GM19238 (cell line): Measurements from ENCODE around the gene INHBB.
"Not testable (repeated sequence)": the region's sequence is repeated elsewhere in the genome, so short reads cannot be mapped to it uniquely, and the experiment has no call there.

Source experiments
- DNase-seq: peaks from one replicate; pipeline ENCODE4 v3.0.0; 2011; ENCODE audit warnings: low spot score; ENCODE audit not compliant: insufficient read length

The INHBB gene

DNA sequence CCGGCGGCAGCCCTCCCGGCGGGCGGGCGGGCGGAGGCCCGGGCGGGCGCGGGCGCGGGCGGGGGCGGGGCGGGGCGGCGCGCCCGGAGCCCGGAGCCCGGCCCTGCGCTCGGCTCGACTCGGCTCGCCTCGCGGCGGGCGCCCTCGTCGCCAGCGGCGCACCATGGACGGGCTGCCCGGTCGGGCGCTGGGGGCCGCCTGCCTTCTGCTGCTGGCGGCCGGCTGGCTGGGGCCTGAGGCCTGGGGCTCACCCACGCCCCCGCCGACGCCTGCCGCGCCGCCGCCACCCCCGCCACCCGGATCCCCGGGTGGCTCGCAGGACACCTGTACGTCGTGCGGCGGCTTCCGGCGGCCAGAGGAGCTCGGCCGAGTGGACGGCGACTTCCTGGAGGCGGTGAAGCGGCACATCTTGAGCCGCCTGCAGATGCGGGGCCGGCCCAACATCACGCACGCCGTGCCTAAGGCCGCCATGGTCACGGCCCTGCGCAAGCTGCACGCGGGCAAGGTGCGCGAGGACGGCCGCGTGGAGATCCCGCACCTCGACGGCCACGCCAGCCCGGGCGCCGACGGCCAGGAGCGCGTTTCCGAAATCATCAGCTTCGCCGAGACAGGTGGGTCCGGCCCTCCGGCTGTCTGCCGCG is at the start of gene INHBB:
Gene INHBB (plus strand): TSS at position 111 of the 641 bp plus-strand sequence. CDS start 53 bp downstream, at position 164.
- DNase-seq, result no peak

DNA sequence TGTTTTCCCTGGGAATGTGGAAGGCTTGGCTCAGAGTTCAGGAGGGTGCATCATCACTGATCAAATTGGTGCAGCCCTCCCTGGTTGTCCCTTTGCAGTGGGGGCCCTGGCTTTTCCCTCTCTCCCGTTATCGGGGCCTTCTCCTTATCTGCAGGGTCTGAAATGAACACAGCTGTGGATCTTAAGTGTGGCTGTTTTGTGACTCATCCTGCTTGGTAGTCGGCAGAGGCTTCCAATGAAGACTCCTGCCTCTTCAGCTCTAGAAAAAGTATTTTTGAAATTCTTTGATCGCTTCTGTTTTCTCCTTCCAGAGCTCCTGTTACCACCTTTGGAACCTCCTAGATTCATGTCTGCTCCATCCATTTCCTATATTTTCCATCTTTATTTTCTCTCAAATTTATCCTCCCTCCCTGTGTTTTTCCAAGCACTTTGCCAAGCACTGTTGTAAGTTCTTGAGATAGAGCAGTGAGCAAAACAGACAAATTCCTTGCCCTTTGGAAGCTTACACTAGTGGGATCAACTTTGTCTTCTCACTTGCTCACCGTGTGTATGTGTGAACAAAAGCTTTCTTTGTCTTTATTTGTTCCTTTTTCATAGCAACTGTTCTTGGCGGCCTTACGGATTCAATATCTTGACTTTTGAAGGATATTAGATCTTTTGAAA is 47.6 kb upstream of the INHBB start:
- no peak for DNase-seq

DNA sequence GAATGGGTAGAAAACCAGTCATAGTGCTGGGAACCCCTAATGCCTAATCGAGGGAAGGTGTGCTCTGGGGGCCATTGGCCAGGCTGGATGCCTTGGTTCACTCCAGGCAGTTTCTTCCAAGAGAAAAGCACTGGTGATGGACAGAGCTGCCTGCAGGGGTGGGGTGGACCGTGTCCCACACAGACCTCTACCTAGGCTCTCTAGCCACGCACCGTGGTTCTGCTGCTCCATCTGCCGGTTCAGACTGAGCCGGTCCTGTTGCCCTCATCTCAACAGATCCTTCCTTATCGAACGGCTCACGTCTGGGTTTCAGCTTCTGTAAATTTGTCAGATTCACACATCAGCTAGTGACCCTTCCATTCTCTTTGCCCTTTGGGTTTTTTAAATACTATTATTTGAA is 46.9 kb upstream of the INHBB start:
- DNase-seq, result no peak

DNA sequence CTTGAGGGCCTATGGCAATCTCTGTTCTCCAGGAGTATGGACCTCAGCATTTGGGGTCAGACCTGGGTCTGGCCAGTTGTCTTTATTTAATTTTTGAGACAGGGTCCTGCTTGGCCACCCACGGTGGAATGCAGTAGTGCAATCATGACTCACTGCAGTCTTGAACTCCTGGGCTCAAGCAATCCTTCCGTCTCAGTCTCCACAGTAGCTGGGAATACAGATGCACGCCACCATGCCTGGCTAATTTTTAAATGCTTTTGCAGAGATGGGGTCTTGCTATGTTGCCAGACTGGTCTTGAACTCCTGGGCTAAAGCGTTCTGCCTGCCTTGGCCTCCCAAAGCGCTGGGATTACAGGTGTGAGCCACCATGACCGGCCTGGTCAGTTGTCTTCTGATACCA is 46.4 kb upstream of the INHBB start:
- no peak for DNase-seq

GRCh38 chr2:120300385-120300784 is 45.6 kb upstream of the INHBB start:
- no peak for DNase-seq

GRCh38 chr2:120301284-120301683 is 44.7 kb upstream of the INHBB start:
- DNase-seq, result no peak

DNA sequence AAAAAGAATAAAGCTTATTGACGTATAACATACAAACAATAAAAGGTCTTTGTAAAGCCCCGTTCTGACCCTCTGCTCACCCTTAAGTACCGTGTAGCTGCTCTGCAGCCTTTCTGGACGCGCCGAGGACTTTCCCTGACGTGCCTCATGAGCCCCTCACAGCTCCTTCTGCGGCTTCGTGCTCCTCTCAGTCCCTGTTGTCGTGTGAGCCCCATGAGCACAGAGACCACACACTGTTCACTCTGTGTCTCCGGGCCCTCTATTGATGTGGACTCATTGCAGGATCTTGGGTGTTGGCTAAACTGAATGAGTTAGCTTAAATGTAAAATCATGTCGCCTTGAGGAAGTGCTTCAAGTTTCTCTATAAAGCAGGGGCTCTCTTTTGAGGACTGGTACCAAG is 43.6 kb upstream of the INHBB start:
- DNase-seq, result no peak

GRCh38 chr2:120303177-120303576 is 42.8 kb upstream of the INHBB start:
- DNase-seq, result no peak

DNA sequence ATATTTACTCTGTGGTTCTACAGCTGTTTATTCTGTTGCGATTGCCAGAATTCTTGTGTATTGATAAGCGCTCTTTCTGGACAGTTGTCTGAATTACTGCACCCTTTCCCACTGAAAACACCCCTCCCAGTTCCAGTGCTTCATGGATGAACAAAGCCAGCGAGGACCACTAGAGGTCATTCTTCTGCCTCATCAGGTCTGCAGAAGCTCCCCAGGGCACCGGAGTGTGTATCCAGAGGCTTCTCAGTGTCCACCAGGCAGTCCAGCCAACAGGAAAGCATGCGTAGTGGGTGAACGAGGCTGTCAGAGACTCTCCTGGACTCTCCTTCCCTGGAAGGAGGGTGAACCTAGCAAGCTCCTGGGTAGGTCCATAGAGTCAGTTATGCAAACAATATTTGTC is 40.6 kb upstream of the INHBB start:
- DNase-seq, result no peak

DNA sequence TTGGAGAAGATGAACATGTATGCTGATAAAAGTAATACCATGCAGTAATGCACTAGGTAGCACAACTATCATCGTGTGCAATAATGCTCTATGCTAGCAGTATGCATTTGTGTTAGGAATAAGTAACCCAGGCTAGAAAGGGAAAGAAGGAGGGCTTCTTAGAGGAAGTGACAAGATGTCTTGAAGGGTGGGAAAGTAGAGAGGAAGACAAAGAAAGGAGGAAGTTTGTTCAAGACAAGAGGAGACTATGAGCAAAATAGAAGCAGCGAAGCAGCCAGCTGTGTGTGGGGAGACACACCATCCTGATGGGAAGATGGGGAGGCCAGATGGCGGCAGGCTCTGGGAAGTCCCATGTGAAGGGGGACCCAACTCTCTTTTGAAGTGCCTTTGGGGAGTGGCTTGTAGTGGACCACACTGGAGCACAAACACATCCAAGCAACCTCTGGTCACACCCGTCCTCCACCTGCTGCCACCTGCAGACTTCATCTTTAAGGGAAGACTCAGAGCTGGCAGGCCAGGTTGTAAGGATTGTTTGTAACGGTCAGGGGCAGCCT is 39.9 kb upstream of the INHBB start:
- no peak for DNase-seq

DNA sequence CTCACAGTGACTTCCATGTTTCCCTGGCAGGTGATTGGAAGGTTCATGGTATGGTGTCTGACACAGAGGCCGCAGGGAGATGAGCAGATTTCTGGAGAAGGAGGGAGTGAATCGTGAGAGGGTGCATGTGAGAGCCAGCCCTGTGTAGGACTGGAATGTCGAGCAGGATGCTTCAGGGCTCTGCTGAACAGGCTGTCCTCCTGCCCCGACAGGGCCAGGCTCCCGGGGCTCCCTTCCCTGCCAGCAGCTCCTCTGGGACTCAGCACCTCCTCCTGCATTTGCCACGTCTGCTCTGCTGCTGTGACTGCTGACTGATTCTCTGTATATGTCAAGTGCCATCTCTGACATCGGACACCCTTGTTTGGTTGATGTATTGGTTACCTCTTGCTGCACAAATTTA is 38.5 kb upstream of the INHBB start:
- DNase-seq, result no peak

- no peak for DNase-seq
Observed at GRCh38 chr2:120308038-120308910, 37.7 kb upstream of the INHBB start.

DNA sequence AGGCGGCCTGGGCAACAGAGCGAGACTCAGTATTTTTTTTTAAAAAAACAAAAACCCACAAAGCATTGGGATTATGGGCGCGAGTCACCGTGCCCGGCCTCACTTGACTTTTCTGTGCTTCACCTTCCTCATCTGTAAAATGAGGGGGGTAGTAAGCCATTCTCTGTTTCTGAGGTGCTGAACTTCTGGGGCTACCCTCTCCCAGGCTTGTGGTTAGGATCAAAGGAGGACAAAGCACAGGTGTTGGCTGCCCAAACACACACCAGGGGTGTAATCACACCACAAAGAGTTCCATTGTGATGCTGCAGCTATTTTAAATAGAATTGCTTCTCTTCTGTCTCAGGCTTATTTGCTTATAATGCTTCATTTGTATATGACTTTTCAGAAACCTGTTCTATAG is 35.8 kb upstream of the INHBB start:
- DNase-seq, result peak; percentile 41

DNA sequence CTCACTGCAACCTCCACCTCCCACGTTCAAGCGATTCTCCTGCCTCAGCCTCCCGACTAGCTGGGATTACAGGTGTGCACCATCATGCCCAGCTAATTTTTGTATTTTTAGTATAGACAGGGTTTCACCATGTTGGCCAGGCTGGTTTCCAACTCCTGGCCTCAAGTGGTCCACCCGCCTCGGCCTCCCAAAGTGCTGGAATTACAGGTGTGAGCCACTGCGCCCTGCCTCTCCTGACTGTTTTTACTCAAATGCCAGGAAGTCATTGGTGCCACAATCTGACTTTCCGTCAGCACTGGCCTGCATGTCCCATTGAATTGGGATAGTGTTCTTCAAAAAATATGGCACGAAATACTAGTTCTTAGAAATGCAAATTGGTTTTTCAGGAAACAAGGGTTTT is 35.1 kb upstream of the INHBB start:
- not testable (repeated sequence) for DNase-seq

DNA sequence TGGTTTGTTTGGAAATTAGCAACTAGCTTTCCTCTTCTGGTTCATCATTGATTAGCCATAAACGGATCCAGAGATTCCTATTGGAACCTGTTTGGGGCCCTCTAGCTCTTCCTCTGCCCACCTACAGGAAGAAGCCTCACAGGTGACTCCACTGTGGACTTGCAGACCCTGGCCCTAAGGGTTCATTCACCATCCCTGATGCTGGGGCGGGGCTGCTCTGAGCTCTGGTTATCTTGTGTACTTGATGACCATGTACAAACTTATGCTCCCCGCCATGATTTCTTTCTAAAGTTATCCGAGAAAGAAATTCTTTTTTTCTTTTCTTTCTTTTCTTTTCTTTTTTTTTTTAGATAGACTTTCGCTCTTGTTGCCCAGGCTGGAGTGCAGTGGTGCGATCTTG is 33.9 kb upstream of the INHBB start:
- DNase-seq, result no peak

DNA sequence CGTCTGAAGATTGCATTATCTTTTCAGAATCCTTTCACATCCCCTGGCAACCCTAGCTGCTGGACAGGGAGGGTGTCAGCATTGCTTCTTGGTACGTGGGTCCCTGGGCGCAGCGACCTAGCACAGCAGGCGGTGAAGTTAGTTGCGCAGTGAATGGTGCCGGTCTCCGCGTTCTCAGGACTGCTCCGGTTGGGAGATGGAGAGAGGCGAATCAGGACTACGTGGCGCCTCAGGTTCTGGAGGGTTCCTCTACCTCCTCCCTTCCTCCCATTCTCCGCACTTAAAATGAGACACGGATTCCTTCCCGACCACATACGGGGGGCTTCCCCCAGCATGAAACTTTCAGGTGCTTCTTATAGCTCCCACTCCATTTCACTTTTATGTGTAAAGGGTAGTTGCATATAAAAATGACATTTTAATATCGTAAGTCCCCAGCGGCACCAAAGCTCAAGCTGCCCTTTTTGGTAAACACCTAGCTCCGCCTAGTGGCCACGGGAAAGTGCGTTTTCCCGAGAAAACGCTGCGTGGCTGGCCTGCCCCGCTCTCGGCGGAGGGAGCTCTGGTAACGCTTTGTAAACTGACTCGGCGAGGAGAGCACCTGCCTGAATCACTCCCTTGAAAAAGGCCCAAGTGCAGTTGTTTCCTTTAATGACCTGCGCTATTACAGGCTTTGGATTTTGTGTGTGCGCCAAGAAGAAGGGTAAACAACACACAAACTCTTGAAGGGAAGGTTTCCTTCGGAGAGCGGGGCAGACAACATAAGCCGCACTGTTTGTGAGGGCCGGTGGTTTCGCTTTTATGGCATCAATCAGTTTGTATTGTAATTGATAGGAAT is 32.9 kb upstream of the INHBB start:
- peak; percentile 70 for DNase-seq

DNA sequence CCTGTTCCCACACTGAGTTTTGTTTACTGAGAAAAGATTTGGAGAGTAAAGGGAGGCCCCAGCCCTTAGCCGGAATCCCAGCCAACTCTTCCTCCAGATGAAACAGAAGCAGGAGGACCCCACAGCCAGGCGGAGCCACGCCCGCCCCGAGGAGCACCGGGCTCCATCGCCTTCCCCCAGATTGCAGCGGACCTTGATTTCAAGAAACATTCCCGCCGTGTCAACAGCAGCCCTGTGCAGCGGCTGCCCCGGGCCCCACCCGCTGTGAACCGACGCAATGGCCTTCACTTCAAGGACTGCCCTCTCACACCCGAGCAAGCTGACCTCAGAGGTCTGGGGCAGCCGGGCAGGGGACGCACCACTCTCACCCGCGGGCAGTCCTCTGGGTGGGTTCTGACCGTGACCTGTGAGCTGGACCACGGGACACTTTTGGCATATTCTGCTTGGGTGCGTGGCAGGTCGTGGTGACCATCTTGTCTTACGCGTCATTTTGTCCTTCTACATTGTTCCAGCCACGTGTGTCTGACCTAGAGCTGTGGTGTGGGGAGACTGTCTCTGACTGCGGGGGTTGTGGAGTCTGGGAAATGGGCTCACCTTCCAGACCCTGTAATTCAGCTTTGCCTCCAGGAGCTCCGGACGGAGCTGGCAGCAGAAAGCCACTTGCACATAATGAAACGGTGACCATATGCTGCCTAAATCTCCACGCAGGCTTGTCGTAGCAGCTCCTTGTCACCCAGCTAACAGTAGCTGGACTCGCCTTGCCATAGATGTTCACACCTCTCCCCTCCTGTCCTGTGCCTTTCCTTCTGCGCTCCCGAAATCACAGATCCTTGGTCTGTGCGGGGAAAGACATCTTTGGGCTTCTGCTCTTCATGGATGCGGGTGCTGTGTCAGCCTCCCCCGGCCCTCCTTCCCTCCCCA is 32.0 kb upstream of the INHBB start:
- DNase-seq, result no peak

- DNase-seq, result no peak
Observed at GRCh38 chr2:120314690-120315366, 31.1 kb upstream of the INHBB start.

DNA sequence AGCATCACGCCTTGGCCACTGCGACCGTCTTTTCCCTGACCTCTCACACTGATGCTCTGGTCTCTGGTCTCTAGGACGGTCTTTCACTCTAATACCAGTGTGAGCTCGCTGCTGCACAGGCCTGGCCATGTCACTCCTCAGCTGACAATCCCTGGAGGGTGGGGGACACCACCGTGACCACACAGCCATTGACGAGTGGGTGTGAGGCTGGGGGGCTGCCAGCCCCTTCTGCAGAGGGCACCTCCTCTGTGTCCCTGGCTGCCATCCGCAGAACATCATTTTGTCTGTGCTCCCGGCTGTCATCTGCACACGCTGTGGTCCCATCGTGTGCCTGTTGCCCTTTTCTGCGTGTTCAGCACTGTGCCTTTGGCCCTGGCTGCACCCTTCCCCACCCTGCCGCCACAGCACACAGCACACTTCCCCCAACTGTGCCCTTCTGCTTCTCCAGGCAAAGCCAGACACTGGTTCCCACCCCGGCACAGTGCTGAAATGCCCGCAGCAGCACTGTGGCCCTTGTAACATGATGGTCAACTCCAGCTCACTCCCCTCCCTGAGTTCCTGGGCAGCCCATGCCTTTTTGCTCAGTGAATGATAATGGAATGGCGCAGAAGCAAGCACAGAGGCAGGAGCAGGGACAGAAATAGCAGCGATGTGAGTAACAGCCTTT is 30.4 kb upstream of the INHBB start:
- no peak for DNase-seq
